Activated CD8-positive, alpha-beta memory T cell treated with anti-CD3 and anti-CD28 coated beads for 4 hours (primary cell): ENCODE measurements around the gene SLIT2.

Experiments used
- DNase-seq, 2 donors: peaks; one replicate each; pipeline ENCODE4 v3.0.0-alpha.2; 2020; ENCODE audit warnings: low read depth in 2 of 2

SLIT2 gene

GRCh38 chr4:20266215-20267082 lies 14.7 kb downstream of the SLIT2 start:
- DNase-seq, result no peak

GRCh38 chr4:20268028-20268427 lies 16.3 kb downstream of the SLIT2 start:
- DNase-seq, result no peak

- DNase-seq, result no peak
Observed at GRCh38 chr4:20269320-20269719, 17.6 kb downstream of the SLIT2 start.

GRCh38 chr4:20271950-20272349 lies 20.2 kb downstream of the SLIT2 start:
- DNase-seq, result no peak

- DNase-seq, result no peak
Observed at GRCh38 chr4:20272411-20272872, 20.7 kb downstream of the SLIT2 start.

- DNase-seq, result no peak
Observed at GRCh38 chr4:20273793-20274192, 22.1 kb downstream of the SLIT2 start.

- DNase-seq, result no peak
Observed at GRCh38 chr4:20276848-20277247, 25.1 kb downstream of the SLIT2 start.

- no peak for DNase-seq
Observed at GRCh38 chr4:20278195-20278594, 26.5 kb downstream of the SLIT2 start.

- no peak for DNase-seq
Observed at GRCh38 chr4:20279381-20279780, 27.7 kb downstream of the SLIT2 start.

GRCh38 chr4:20281453-20281852 lies 29.7 kb downstream of the SLIT2 start:
- DNase-seq, result no peak

- no peak for DNase-seq
Observed at GRCh38 chr4:20283039-20283438, 31.3 kb downstream of the SLIT2 start.

- no peak for DNase-seq
Observed at GRCh38 chr4:20284990-20285389, 33.3 kb downstream of the SLIT2 start.

- DNase-seq, result no peak
Observed at GRCh38 chr4:20287246-20287645, 35.5 kb downstream of the SLIT2 start.

GRCh38 chr4:20288047-20288650 lies 36.4 kb downstream of the SLIT2 start:
- DNase-seq, result no peak

- no peak for DNase-seq
Observed at GRCh38 chr4:20288846-20289512, 37.3 kb downstream of the SLIT2 start.

GRCh38 chr4:20289782-20290181 lies 38.1 kb downstream of the SLIT2 start:
- DNase-seq, result no peak

GRCh38 chr4:20292739-20293138 lies 41.0 kb downstream of the SLIT2 start:
- DNase-seq, result no peak

GRCh38 chr4:20297261-20297660 lies 45.6 kb downstream of the SLIT2 start:
- no peak for DNase-seq

- DNase-seq, result no peak
Observed at GRCh38 chr4:20297783-20298182, 46.1 kb downstream of the SLIT2 start.

GRCh38 chr4:20298455-20298854 lies 46.8 kb downstream of the SLIT2 start:
- DNase-seq, result no peak

GRCh38 chr4:20298986-20299385 lies 47.3 kb downstream of the SLIT2 start:
- no peak for DNase-seq

- DNase-seq, result no peak
Observed at GRCh38 chr4:20299515-20299914, 47.8 kb downstream of the SLIT2 start.

GRCh38 chr4:20301161-20301560 lies 49.5 kb downstream of the SLIT2 start:
- no peak for DNase-seq
